GM12874 (cell line): Measurements from ENCODE around the gene CREB5.

Experiments
- CTCF ChIP-seq: IDR thresholded peaks from 2 replicates; pipeline ENCODE4 v1.5.1; 2011; ENCODE audit warnings: low read depth, mild to moderate bottlenecking, control low read depth, low read length, moderate library complexity; ENCODE audit not compliant: insufficient read depth

The CREB5 gene

GRCh38 chr7:28853834-28854749 lies 441.8 kb downstream of the CREB5 start:
- TF ChIP-seq CTCF = peak; percentile 91

- TF ChIP-seq CTCF = no peak
Observed at GRCh38 chr7:28854750-28855074, 442.4 kb downstream of the CREB5 start.

GRCh38 chr7:28855538-28856217 lies 443.4 kb downstream of the CREB5 start:
- no peak for TF ChIP-seq CTCF

GRCh38 chr7:28856656-28857055 lies 444.3 kb downstream of the CREB5 start:
- TF ChIP-seq CTCF = no peak

GRCh38 chr7:28858206-28858605 lies 445.9 kb downstream of the CREB5 start:
- no peak for TF ChIP-seq CTCF

GRCh38 chr7:28858895-28859294 lies 446.6 kb downstream of the CREB5 start:
- no peak for TF ChIP-seq CTCF

- TF ChIP-seq CTCF = no peak
Observed at GRCh38 chr7:28861825-28862224, 449.5 kb downstream of the CREB5 start.
